ENCODE results near the gene ATXN10.

ATXN10 gene

DNA sequence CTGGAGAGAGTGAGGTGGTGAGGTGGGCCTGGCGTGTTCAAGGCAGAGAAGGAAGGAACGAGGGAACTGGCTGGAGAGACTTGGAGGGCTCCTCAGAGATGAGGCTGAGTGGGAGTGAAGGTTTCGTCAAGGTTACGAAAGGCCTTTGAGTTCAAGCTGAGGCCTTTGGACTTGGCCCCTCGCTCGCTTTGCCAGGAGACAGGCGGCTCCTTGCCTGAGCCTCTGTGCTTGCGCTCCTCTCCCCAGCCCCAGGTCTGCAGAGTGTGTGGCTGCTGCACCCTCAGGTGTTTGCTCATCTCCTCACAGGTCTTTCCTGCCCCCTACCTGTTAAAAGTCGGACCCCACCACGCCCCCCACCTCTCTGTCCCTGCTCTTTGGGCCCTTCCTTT is 91.6 kb downstream of the ATXN10 start:
- no peak for DNase-seq

GRCh38 chr22:45768490-45768889 is 96.9 kb downstream of the ATXN10 start:
- DNase-seq, result no peak

GRCh38 chr22:45769569-45770210 is 98.1 kb downstream of the ATXN10 start:
- no peak for DNase-seq

DNA sequence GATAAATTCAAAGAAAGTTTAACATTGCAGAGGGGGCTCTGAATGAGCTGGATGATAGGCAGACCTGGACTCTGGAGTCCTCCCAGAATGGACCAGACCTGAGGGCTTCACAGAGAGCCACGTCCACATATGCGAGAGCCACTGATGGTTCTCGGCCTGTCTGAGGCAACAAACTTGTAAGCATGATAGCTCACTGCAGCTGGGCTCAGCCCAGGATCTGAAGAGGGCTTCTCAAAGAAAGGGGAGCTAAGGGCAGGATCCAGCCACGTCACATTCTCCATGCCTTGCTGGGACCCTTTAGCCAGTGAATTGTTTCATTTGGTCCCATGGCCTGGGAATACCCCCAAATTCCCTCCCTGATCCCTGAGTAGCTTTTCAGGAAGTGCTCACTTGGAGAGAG is 98.9 kb downstream of the ATXN10 start:
- DNase-seq, result no peak

GRCh38 chr22:45771057-45771456 is 99.4 kb downstream of the ATXN10 start:
- no peak for DNase-seq

GRCh38 chr22:45771711-45772110 is 100.1 kb downstream of the ATXN10 start:
- DNase-seq, result no peak

GRCh38 chr22:45772743-45773142 is 101.1 kb downstream of the ATXN10 start:
- no peak for DNase-seq

GRCh38 chr22:45774001-45774670 is 102.5 kb downstream of the ATXN10 start:
- no peak for DNase-seq

DNA sequence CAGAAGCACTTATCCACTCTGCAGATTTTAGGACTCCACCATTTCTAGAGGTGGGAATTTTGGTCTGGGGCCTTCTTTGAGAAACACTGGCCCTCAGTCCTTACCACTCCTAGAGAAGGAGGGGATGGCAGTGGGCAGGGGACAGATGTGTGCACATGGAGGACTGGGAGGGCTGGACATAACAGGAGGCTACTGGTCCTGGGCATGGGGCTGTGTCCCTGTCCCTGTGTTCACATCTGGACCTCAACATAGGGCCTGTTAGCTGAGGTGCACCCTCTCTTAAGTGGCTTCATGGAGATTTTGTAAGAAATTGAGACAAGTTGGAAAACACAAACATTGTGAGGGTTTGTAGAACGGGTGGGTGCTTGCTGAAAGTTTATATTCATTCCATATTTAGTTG is 103.4 kb downstream of the ATXN10 start:
- no peak for DNase-seq

- DNase-seq, result no peak
Observed at GRCh38 chr22:45775569-45776312, 104.1 kb downstream of the ATXN10 start.

DNA sequence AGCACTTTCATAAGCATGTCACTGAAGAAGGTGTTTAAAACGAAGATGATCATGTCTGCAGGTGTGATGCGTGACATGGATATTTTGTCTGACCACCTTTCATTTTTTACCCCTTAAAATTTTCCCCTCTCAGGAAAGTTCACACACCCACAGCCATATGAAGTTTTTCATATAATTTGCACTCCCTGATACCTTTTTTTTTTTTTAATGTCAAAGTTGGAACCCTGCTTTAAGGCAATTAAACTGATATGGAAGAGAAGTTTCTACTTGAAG is 104.6 kb downstream of the ATXN10 start:
- no peak for DNase-seq

DNA sequence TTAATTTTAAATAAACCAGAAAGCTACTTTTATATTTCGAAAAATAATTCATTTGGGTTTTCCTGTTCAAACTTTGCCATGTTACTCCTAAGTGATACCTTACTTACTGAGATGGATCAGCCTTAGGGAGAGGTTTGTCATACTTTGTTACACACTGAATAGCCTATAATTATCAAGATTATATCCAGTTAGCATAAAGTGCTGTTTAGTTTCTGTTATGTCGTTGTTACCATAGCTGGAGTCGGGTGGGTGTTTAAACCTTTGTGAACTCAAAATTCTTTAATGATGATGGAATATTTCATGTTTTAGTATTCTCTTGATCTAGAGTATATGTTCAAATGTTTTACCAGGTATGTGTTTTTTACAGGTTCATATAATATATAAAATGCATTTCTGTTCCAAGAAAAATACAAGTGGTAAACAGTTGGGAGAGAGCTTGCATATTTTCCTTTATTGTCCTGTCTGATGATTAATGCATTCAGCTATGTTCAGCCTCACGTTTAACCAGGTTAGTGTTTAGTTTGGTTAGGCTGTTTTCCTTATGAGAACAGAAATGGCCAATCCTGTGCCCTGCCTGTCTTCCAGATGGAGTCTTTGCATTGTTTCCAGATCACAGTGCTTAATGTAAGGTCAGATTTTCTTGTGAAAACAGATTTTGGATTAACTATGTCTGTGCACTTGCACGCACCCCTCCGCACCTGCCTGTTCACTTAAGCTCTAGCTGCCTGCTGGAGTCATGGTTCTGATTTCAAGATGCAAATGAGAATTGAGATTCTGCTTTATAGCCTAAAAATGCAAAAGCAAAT is 105.6 kb downstream of the ATXN10 start:
- no peak for DNase-seq

- DNase-seq, result no peak
Observed at GRCh38 chr22:45777852-45778375, 106.3 kb downstream of the ATXN10 start.

- no peak for DNase-seq
Observed at GRCh38 chr22:45781459-45781858, 109.8 kb downstream of the ATXN10 start.

- DNase-seq, result no peak
Observed at GRCh38 chr22:45781966-45782365, 110.3 kb downstream of the ATXN10 start.

DNA sequence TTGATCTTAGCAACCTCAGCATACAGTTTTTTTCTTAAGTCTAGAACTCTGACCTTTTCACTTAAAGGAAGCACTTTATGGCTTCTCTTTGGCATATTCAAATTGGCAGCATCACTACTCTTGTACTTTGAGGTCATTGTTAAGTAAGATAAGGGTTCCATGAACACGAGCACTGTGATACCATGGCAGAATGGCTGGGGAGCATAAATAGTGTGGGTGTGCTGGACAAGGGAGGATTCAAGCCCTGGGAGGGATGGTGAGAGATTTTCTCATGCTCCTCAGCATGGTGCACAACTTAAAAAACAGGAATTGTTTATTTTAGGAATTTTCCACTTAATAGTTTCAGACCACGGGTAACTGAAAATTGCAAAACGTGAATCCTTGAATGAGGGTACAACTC is 111.4 kb downstream of the ATXN10 start:
- no peak for DNase-seq

GRCh38 chr22:45783690-45784089 is 112.1 kb downstream of the ATXN10 start:
- no peak for DNase-seq

DNA sequence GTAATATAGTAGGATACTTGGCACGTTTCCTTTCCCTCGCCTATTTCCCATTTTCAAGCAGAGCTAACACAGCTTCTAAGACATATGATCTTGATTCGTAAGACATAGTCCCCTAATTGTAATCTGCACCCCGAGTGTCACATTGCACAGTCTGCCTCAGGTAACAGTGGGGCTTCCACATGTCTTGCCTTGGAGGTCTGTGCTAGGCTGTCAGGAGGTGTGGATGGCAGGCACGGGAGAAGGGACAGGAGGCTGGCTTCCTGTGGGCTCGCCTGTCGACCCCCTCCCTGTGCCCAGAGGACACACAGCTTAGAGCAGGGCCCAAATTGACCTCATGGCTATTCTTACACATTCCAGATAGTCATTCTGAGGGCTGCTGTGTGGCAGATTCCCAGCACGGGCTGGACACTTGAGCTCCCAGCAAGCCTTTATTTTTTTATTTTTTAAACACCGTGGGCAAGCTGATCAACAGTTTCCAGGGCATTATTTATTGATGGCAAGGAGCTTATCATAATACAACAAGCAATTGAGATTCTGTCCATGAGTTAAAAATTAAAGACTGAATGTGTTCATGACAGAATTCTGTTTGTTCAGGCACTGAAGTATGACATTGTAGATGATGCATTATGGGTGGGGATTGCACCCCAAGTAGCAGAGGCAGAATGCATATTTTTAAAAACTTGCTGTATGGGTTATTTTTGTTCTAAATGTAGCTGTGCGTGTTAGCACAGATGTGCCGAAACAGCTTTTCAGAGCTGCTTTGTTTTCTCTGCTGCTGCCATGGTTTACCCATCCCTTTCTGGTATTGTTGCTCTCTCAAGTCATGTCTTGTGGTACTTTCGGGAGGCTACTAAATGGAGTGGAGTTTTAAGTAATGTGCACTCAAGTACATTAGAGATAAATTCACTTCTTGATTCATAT is 113.0 kb downstream of the ATXN10 start:
- DNase-seq, result no peak

GRCh38 chr22:45785458-45785857 is 113.8 kb downstream of the ATXN10 start:
- no peak for DNase-seq

- DNase-seq, result no peak
Observed at GRCh38 chr22:45786726-45787125, 115.1 kb downstream of the ATXN10 start.

DNA sequence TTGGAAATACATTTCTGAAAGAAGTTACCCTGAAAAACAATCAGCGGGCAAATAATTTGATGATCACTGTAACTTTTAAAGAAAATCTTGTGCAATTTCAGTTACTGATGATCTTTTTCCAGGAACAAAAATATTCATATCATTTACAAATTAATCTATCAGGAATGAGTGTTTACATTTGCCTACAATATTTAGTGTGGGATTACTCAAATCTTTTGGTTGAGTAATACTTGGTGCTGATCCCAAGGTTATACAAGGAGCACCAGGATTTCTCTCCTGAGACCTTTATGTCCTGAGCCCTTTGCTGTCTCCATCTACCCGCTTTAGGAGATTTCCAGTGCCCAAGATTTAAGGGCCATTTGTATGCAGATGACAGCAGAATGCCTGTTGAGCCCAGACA is 116.1 kb downstream of the ATXN10 start:
- DNase-seq, result no peak

- DNase-seq, result no peak
Observed at GRCh38 chr22:45788522-45788921, 116.9 kb downstream of the ATXN10 start.

All from inflammatory macrophage treated with lipopolysaccharide for 1 hour (primary cell).